AG09309 (cell line): ENCODE data around the gene CBL.

Experiments used
- DNase-seq: peaks from one replicate; pipeline ENCODE4 v3.0.0-alpha.2; 2010; ENCODE audit warnings: low read depth
- H3K4me3 ChIP-seq: 2 replicates; pipeline ENCODE4 v1.5.1; 2011; ENCODE audit warnings: mild to moderate bottlenecking, low read depth, low read length, moderate library complexity; ENCODE audit not compliant: control insufficient read depth
- TF ChIP-seq, protein P1 (sequence below): IDR thresholded peaks from 2 replicates; pipeline ENCODE4 v1.5.1; 2011; ENCODE audit warnings: mild to moderate bottlenecking, low read depth, low read length, inconsistent platforms; ENCODE audit not compliant: insufficient read depth, control insufficient read depth; ENCODE audit errors: missing control alignments

Gene CBL

DNA sequence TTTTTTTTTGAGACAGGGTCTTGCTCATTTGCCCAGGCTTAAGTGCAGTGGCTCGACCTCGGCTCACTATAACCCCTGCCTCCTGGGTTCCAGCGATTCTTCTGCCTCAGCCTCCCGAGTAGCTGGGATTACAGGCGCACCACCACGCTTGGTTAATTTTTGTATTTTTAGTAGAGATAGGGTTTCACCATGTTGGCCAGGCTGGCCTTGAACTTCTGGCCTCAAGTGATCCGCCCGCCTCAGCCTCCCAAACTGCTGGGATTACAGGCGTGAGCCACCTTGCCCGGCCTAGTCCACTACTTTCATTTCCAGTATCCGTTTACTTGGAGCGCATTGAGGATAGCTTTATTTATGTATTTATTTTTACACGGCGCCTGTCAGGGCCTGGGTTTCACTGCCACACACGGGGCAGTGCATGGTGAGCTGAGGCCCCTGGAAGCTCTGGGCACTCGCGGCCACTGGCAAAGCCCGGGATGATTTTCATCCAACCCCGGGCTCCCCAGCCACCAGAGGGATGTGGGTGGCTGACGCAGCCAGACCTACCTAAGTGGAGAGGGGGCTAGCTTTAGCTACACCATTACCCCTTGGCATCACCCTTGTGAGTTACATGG lies 116.9 kb downstream of the CBL start:
- no peak for DNase-seq
- TF ChIP-seq, protein P1, sequence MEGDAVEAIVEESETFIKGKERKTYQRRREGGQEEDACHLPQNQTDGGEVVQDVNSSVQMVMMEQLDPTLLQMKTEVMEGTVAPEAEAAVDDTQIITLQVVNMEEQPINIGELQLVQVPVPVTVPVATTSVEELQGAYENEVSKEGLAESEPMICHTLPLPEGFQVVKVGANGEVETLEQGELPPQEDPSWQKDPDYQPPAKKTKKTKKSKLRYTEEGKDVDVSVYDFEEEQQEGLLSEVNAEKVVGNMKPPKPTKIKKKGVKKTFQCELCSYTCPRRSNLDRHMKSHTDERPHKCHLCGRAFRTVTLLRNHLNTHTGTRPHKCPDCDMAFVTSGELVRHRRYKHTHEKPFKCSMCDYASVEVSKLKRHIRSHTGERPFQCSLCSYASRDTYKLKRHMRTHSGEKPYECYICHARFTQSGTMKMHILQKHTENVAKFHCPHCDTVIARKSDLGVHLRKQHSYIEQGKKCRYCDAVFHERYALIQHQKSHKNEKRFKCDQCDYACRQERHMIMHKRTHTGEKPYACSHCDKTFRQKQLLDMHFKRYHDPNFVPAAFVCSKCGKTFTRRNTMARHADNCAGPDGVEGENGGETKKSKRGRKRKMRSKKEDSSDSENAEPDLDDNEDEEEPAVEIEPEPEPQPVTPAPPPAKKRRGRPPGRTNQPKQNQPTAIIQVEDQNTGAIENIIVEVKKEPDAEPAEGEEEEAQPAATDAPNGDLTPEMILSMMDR = no peak

DNA sequence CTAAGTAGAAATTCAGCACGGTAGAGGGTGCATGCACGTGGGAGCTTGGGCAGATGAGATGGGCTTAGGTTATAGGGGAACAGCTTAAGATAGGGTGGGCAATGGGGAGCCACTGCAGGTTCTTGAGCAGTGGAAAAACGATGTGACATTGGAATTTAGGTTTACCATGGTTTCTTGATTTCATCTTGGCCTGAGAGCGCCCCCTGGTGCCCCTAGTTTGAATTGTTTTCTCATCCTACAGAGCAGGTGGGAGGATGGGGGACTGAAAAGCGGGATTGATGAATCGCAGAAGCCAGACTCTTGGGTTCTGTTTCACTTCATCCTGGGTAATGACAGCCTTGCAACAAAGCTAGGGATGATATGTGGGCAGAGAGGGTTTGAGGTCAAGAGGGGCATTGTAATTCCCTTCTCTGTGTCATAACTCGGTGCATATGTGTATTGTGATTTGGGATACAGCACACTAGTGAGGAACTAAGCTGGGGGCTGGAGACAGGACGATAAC lies 117.4 kb downstream of the CBL start:
- H3K4me3 ChIP-seq = no peak overlapping the region
- no peak for DNase-seq
- TF ChIP-seq, protein P1 = peak; percentile 72

More for the DNA sequence above, 116.9 kb downstream of the CBL start:
- H3K4me3 ChIP-seq = no peak overlapping the region

DNA sequence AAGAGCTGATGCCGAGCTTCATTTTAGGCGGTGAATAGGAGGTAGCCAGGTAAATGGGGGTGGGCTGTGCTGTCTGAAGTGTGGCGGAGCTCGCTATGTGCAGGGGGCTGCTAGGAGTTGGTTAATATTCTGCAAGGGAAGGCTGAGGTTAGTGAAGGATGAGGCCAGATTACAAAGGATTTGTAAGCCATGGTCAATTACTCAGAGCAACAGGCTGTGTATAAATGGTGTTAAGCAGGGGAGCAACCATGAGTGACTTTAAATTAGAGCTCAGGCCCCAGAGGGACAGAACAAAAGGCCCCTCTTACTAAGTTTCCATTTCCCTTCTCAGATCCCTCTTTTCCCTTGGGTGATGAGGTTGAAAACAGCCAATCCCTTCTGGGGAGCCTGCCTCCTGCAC lies 118.0 kb downstream of the CBL start:
- DNase-seq = no peak
- H3K4me3 ChIP-seq = no peak overlapping the region
- TF ChIP-seq, protein P1 = no peak

DNA sequence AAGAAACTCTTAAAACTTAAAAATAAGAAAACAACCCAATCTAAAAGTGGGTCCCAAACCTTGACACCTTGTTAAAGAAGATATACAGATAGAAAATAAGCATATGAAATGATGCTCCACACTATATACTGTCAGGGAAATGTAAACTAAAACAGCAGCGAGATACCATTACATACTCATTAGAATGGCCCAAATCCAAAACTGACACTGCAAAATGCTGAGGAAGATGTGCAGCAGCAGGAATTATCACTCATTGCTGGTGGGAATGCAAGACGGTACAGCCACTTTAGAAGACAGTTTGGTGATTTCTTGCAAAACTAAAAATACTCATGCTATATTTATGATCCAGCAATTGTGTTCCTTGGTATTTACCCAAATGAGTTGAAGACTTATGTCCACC lies 123.2 kb downstream of the CBL start:
- no peak overlapping the region for H3K4me3 ChIP-seq
- TF ChIP-seq, protein P1 = no peak
- DNase-seq = no peak

DNA sequence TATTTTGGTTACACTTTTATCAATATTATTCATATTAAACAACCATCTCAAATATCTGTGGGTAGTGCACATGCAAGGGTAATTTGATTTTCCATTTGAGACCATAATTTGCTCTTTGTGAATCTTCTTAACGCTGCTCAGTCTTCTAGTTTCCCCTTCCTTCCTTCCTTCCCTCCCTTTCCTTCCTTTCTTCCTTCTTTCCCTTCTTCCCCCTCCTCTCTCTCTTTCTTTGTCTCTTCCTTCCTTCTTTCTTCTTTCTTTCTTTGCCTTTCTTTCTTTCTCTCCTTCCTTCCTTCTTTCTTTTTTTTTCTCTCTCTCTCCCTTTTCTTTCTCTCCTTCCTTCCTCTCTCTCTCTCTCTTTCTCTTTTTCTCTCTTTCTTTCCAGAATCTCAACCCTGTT lies 124.1 kb downstream of the CBL start:
- TF ChIP-seq, protein P1 = no peak
- no peak overlapping the region for H3K4me3 ChIP-seq
- DNase-seq = no peak

DNA sequence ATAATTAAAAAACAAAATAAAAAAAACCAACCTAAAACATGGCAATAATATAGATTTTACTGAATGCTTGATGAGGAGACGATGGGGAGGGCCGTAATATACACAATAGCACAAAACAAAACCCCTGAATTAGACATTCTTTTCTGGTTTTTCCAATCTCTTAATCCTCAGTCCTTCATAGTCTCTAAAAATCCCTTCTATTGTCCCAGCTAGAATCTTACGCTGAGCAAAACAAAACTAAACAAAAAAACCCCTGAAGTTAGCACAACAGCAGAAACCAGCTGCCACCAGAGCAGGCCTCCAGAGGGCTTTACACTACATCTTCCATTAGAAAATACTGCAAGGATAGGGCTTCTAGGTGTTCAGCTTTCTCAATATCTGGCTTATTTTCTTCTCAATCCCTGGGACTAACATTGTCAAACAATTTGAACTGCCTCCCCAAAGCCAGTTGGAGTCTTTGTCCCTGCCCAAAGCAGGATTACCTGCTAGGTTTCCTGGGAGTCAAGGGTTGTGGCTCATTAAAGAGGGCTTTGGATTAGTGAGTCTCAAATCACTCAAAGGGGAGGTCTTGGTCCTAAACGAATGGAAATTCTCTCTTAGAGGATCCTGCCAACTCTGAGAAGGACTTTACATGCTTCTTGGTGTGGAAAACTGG lies 126.1 kb downstream of the CBL start:
- H3K4me3 ChIP-seq = no peak overlapping the region
- no peak for DNase-seq
- TF ChIP-seq, protein P1 = no peak
